IPS-18a (cell line): ENCODE results near the gene SOAT2.

Source experiments
- H3K27ac ChIP-seq: one replicate; pipeline ENCODE4 v1.5.1; 2013; ENCODE audit warnings: low read length
- H3K27me3 ChIP-seq: one replicate; pipeline ENCODE4 v1.6.1; 2013; ENCODE audit warnings: mild to moderate bottlenecking, low read length; ENCODE audit not compliant: control insufficient read depth, insufficient read depth
- H3K36me3 ChIP-seq: one replicate; pipeline ENCODE4 v1.6.1; 2013; ENCODE audit warnings: low read depth, low read length; ENCODE audit not compliant: control insufficient read depth
- H3K4me1 ChIP-seq: one replicate; pipeline ENCODE4 v1.6.1; 2013; ENCODE audit warnings: low read depth, low read length; ENCODE audit not compliant: control insufficient read depth
- H3K4me3 ChIP-seq: one replicate; pipeline ENCODE4 v1.5.1; 2013; ENCODE audit warnings: low read length
- H3K9ac ChIP-seq: one replicate; pipeline ENCODE4 v1.6.1; 2013; ENCODE audit warnings: mild to moderate bottlenecking, low read length, moderate library complexity
- H3K9me3 ChIP-seq: one replicate; pipeline ENCODE4 v1.6.1; 2013; ENCODE audit warnings: low read depth, low read length; ENCODE audit not compliant: control insufficient read depth

Gene SOAT2

DNA sequence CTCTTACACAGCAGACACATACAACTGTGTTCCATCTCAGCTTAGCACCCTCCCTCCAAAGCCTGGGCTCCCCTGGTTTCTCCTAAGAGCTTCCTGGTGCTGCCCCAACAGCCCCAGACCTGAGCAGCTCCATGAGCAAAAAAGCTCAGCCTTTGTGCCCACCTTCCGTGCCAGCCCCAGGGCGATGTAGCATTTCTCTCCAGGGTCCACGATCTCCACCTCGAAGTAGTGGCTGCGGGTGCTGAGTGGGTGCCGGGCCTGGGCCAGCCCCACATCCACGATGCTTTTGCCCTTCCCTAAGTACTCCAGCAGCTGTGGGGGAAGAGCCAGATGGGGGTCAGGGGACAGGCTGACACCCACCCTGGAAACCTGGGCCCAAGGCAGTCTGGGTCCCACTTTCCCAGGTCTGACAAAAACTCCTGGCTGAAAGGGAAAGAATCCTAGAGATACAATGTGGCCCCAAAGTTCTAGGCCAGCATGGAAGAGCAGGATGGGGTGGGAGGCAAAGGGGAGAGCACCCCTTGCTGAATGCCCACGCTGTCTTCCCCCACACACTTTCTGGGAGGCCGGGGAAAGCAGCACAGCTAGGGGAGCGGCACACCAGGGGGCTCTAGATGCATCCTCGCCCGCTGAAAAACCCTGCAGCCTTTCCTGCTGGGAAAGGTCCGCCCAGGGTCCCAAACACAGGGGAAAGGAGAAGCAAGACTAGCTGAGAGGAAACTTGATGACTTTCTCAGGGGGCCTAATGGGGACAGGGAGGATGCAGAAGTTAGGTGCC, 35.1 kb upstream of the SOAT2 start:
- Histone ChIP-seq H3K9ac (no peak overlapping the region), H3K4me3 (no peak overlapping the region), H3K27ac (no peak overlapping the region), H3K36me3 (no peaks in the 10 kb centered on the region), H3K4me1 (peaks cover 6% of the 10 kb centered on the region), H3K9me3 (no peaks in the 10 kb centered on the region), H3K27me3 (no peaks in the 10 kb centered on the region)

- H3K9ac ChIP-seq: no peak overlapping the region
- H3K36me3 ChIP-seq: no peaks in the 10 kb centered on the region
- peaks cover 6% of the 10 kb centered on the region for H3K4me1 ChIP-seq
- H3K27ac ChIP-seq: no peak overlapping the region
- H3K4me3 ChIP-seq: no peak overlapping the region
- no peaks in the 10 kb centered on the region for H3K9me3 ChIP-seq
- H3K27me3 ChIP-seq: no peaks in the 10 kb centered on the region
Measured at GRCh38 chr12:53068811-53069585, 34.3 kb upstream of the SOAT2 start.

DNA sequence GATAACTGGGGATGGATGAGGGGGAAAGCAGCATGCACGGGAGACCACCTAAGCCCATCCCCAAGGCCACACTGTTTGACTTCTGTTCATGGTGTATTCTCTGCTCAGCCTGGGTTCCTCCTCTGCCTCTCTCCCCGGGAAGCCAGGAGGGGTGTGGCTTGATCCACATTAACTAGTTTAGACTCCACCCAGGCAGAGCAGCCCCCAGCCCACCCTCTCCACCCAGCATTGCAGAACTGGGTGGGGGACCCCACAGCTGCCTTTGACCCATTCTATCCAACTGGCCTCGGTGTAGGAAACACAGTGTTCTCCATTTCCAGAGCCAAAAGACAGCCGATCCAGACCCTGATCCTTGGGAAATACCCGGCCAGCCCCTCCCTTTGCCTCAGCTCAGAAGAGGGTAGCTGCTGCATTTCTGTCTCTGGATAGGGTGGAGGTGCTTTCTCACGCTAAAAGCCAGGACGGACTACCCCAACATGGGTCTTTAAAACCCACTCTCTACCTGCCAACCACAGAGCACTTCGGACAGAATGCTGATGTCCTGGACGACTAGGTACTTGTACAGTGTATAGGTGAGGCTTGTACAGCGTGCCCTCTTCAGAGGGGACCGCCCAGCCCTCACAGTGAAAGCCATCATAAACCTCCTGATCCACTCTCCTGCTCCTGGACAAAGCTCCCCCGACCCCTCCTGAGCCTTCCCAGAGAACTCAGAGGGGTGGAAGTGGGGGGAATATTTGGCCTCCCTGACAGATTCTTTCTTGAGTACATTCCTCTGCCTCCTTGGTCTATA, 33.5 kb upstream of the SOAT2 start:
- Histone ChIP-seq H3K9me3 (no peaks in the 10 kb centered on the region), H3K4me3 (no peak overlapping the region), H3K27me3 (no peaks in the 10 kb centered on the region), H3K9ac (no peak overlapping the region), H3K36me3 (no peaks in the 10 kb centered on the region), H3K27ac (no peak overlapping the region), H3K4me1 (peaks cover 6% of the 10 kb centered on the region)

DNA sequence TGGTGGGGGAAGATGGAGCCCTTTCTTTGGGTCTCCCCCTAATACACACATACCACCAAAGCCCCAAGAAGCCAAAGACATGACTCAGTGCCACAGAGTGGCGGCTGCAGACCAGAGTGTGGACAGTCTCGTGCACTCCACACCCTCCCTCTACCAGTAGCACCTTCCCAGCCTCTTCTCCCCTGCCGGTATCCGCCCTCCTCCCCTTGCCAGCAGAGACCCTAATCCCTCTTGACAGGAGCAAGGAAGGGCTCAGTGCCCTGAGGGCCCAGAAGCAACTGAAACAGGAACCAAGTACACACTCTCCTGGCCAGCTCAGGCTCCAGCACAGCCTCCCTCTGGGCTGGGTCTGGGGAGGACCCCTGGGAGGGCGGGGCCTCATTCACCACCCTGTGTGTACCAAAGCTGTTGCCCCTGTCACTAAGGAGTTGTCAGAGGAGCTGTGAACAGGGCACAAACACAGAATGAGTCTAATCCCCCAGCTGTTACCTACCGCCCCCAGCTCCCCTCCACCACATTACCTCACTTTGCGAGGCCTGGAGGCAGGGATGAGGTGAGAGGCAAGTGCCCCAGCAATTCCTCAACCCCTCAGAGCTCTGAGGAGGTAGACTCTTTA, 32.3 kb upstream of the SOAT2 start:
- H3K9me3 ChIP-seq: no peaks in the 10 kb centered on the region
- H3K9ac ChIP-seq: no peak overlapping the region
- H3K4me1 ChIP-seq: peaks cover 6% of the 10 kb centered on the region
- no peak overlapping the region for H3K4me3 ChIP-seq
- H3K27me3 ChIP-seq: no peaks in the 10 kb centered on the region
- H3K27ac ChIP-seq: no peak overlapping the region
- H3K36me3 ChIP-seq: no peaks in the 10 kb centered on the region

GRCh38 chr12:53071591-53072551, 31.4 kb upstream of the SOAT2 start:
- H3K27ac ChIP-seq: no peak overlapping the region
- H3K4me3 ChIP-seq: no peak overlapping the region
- no peaks in the 10 kb centered on the region for H3K27me3 ChIP-seq
- H3K36me3 ChIP-seq: no peaks in the 10 kb centered on the region
- no peak overlapping the region for H3K9ac ChIP-seq
- H3K9me3 ChIP-seq: no peaks in the 10 kb centered on the region
- H3K4me1 ChIP-seq: peaks cover 6% of the 10 kb centered on the region

- H3K36me3 ChIP-seq: no peaks in the 10 kb centered on the region
Measured at GRCh38 chr12:53073881-53074280, 29.4 kb upstream of the SOAT2 start.

DNA sequence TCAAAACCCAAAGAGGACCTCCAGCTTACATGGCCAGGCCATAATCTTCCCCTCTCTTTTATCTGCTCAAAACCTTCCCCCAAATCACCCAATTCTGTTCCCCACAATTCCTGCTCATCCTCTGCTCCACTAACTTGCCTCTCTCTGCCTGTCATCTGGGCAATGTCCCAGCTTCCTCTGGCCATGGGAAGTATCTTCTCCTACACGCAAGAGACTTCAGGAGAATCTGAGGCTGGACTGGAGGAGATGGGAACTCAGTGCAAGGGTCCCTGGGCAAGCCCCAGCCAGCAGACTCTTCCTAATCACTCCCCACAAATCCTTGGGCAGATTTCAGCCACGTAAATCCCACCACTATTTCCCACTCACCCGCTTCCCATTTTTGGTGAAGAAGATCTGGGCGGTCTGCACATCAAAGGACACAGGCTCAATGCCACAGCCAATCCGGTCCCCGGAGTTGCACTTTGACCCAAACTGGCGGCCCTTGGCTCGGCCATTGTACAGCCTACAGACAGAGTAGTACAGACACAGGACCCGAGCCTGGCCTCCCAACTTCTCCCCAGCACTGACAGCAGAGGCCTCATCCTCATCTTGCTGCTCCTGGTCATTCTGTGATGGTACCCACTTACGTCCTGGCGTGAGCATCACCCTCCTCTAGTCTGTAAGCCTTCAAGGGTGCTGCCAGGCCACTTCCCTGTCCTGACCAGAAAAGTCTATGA, 28.8 kb upstream of the SOAT2 start:
- no peak overlapping the region for H3K4me3 ChIP-seq

More at GRCh38 chr12:53073881-53074280, 29.4 kb upstream of the SOAT2 start:
- Histone ChIP-seq H3K27ac (no peak overlapping the region), H3K4me3 (no peak overlapping the region), H3K9ac (no peak overlapping the region), H3K4me1 (peaks cover 6% of the 10 kb centered on the region), H3K9me3 (no peaks in the 10 kb centered on the region), H3K27me3 (no peaks in the 10 kb centered on the region)

DNA sequence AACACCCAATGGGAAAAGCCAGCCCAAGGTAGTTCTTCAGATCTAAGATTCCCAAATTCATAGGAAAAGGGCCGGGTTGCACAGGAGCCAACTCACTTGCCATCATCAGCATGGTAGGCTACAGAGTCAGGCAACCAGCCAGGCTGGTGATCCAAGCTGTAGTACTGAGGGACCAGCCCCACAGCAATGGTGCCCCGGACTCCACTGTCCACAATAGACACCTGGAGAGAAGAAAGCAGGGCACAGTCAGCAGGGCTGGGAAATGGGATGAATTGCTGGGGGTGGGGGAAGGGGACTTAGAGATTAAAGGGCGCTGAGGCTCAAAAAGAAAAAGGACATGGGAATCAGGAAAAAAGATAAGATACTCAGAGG, 28.3 kb upstream of the SOAT2 start:
- H3K9ac ChIP-seq: no peak overlapping the region
- peaks cover 6% of the 10 kb centered on the region for H3K4me1 ChIP-seq
- no peak overlapping the region for H3K27ac ChIP-seq
- no peak overlapping the region for H3K4me3 ChIP-seq
- no peaks in the 10 kb centered on the region for H3K9me3 ChIP-seq
- no peaks in the 10 kb centered on the region for H3K36me3 ChIP-seq
- no peaks in the 10 kb centered on the region for H3K27me3 ChIP-seq

More for the DNA sequence above, 28.8 kb upstream of the SOAT2 start:
- H3K9me3 ChIP-seq: no peaks in the 10 kb centered on the region
- H3K9ac ChIP-seq: no peak overlapping the region
- no peaks in the 10 kb centered on the region for H3K27me3 ChIP-seq
- peaks cover 6% of the 10 kb centered on the region for H3K4me1 ChIP-seq
- H3K27ac ChIP-seq: no peak overlapping the region
- H3K36me3 ChIP-seq: no peaks in the 10 kb centered on the region

DNA sequence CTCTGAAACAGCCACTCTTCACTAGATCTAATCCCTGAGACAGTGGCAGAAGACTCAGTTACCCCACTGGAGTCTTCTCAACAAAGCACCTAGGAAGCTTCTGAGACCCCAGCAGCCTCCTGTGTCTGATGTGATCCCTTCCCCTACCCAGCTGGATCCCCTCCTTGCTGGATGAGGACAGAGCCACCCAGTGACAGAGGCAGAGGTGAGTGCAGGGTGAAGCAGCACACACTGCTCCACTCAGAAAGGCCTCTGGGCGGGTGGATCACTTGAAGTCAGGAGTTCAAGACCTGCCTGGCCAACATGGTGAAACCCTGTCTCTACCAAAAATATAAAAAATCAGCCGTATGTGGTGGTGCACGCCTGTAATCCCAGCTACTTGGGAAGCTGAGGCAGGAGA, 26.8 kb upstream of the SOAT2 start:
- H3K27me3 ChIP-seq: peaks cover 14% of the 10 kb centered on the region
- no peak overlapping the region for H3K4me3 ChIP-seq
- no peak overlapping the region for H3K27ac ChIP-seq
- peaks cover 6% of the 10 kb centered on the region for H3K4me1 ChIP-seq
- no peaks in the 10 kb centered on the region for H3K9me3 ChIP-seq
- no peak overlapping the region for H3K9ac ChIP-seq
- H3K36me3 ChIP-seq: no peaks in the 10 kb centered on the region

- peaks cover 6% of the 10 kb centered on the region for H3K4me1 ChIP-seq
- peaks cover 17% of the 10 kb centered on the region for H3K27me3 ChIP-seq
- no peak overlapping the region for H3K9ac ChIP-seq
- H3K27ac ChIP-seq: no peak overlapping the region
- no peak overlapping the region for H3K4me3 ChIP-seq
- H3K36me3 ChIP-seq: no peaks in the 10 kb centered on the region
- no peaks in the 10 kb centered on the region for H3K9me3 ChIP-seq
Measured at GRCh38 chr12:53077030-53077429, 26.3 kb upstream of the SOAT2 start.
